Uterus (tissue), 4 donors: ENCODE data around the gene WDR44. TPM values are rescaled to one million over a fixed set of nuclear protein-coding genes. Genes with fewer than 3 reads are reported as not detected.

Source experiments
- DNase-seq, 2 donors: peaks; one replicate each; pipeline ENCODE4 v3.0.0-alpha.2; 2019 to 2020
- H3K27ac ChIP-seq, 2 donors: fragments of 200-600 bp; sonication (generic); 1 replicate in 1 of 2; 2 replicates in 1 of 2; pipeline ENCODE4 v1.5.1; 2016 to 2018
- H3K27me3 ChIP-seq, 2 donors: fragments of 200-600 bp; sonication (generic); one replicate each; pipeline ENCODE4 v1.5.1; 2018 to 2019; ENCODE audit warnings: control low read depth in 1 of 2
- H3K36me3 ChIP-seq, 2 donors: fragments of 200-600 bp; sonication (generic); one replicate each; pipeline ENCODE4 v1.5.1; 2019; ENCODE audit warnings: control low read depth in 1 of 2
- H3K4me1 ChIP-seq, 2 donors: fragments of 200-600 bp; sonication (generic); one replicate each; pipeline ENCODE4 v1.5.1; 2018 to 2019; ENCODE audit warnings: control low read depth in 1 of 2
- H3K4me3 ChIP-seq, 2 donors: fragments of 200-600 bp; sonication (generic); 1 replicate in 1 of 2; 2 replicates in 1 of 2; pipeline ENCODE4 v1.5.1; 2018 to 2019; ENCODE audit warnings: mild to moderate bottlenecking in 1 of 2
- H3K9me3 ChIP-seq, 2 donors: fragments of 200-600 bp; sonication (generic); one replicate each; pipeline ENCODE4 v1.5.1; 2019; ENCODE audit warnings: control low read depth in 1 of 2
- CTCF ChIP-seq, 4 experiments: fragments of 200-600 bp in 2 of 4; fragments of 450-650 bp in 2 of 4; sonication (generic) in 2 of 4; IDR thresholded peaks; one replicate each; pipeline ENCODE4 v1.5.1; 2016 to 2019; ENCODE audit warnings: antibody characterized with exemption in 4 of 4, mild to moderate bottlenecking in 2 of 4, moderate library complexity in 1 of 4
- POLR2A ChIP-seq, 2 donors: fragments of 450-650 bp; IDR thresholded peaks; one replicate each; pipeline ENCODE4 v1.6.1; 2016; ENCODE audit warnings: antibody characterized with exemption in 2 of 2, mild to moderate bottlenecking in 1 of 2, moderate library complexity in 1 of 2
- intact Hi-C: fragments of 100-400 bp; cut with DNase I; formaldehyde crosslinking; loops from one replicate; pipeline ENCODE4 v1.15.1; 2023; ENCODE audit warnings: low total_unique reads
- total RNA-seq, 4 donors: library from RNA; depleted of rRNA in 3 of 4; stranded (reverse); fragments of >200 nt in 3 of 4; gene quantifications; one replicate each; pipeline versions ENCODE4 v1.1.0 to v1.2.4, GENCODE V29; 2014 to 2023
- donor health status: DM: yes; HTN: yes; CAD: no.

Gene WDR44
- total RNA-seq, 4 donors from 2014 or later = 11.5 to 26.4 (median 18.4) TPM

DNA sequence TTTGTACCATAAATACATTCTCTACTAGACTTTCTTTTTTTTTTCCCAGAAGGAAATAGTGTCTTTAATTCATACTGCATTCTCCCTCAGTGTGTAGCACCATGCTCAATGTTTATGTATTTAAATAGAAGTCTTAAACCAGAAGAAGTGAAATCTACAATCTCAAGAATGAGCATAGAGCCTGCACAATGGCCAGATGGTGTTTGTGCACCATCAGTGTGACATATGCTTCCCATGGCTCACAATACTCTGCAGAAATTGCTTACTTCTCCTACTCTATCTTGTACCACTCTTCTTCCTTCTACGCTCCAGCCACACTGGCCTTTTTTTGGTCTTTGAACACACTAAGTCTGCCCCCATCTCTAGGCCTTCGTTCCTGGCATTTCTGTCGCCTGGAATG, 147.1 kb downstream of the WDR44 start:
- H3K9me3 ChIP-seq = no peaks in the 10 kb centered on the region
- intact Hi-C loops = no loop called here
- DNase-seq = no peak

GRCh38 chrX:118493653-118494297, 147.9 kb downstream of the WDR44 start:
- Histone ChIP-seq H3K4me3 (no peak overlapping the region), H3K27ac (peak overlapping the region in 1 of 2 donors; percentile 79)
- no peak for DNase-seq

More for the DNA sequence above, 147.1 kb downstream of the WDR44 start:
- H3K4me1 ChIP-seq = no peaks in the 10 kb centered on the region
- H3K27me3 ChIP-seq = no peaks in the 10 kb centered on the region
- TF ChIP-seq POLR2A (IDR thresholded peaks at IDR 0.05) (no peak), CTCF (IDR thresholded peaks at IDR 0.05) (no peak)
- H3K4me3 ChIP-seq = no peak overlapping the region
- H3K27ac ChIP-seq = no peak overlapping the region
- no peaks in the 10 kb centered on the region for H3K36me3 ChIP-seq

GRCh38 chrX:118495061-118495921, 149.4 kb downstream of the WDR44 start, which contains the start of gene DOCK11:
Gene DOCK11 (plus strand): TSS chrX:118495815. CDS start chrX:118495972, 157 bp downstream.
- DNase-seq = peak; percentile 80 to 82
- Histone ChIP-seq H3K36me3 (no peaks in the 10 kb centered on the region), H3K9me3 (no peaks in the 10 kb centered on the region), H3K4me3 (peak within 1 kb of the TSS; percentile 42 to 75), H3K4me1 (no peaks in the 10 kb centered on the region), H3K27me3 (no peaks in the 10 kb centered on the region), H3K27ac (peak within 1 kb of the TSS; percentile 79 to 87)
- TF ChIP-seq CTCF (IDR thresholded peaks at IDR 0.05) (no peak), POLR2A (IDR thresholded peaks at IDR 0.05) (peak; percentile 48 to 58)
- intact Hi-C loops = no loop called here

More at GRCh38 chrX:118493653-118494297, 147.9 kb downstream of the WDR44 start:
- Histone ChIP-seq H3K9me3 (no peaks in the 10 kb centered on the region), H3K36me3 (no peaks in the 10 kb centered on the region), H3K4me1 (no peaks in the 10 kb centered on the region), H3K27me3 (no peaks in the 10 kb centered on the region)
- no peak for TF ChIP-seq CTCF (IDR thresholded peaks at IDR 0.05)
- TF ChIP-seq POLR2A (IDR thresholded peaks at IDR 0.05) = no peak
- intact Hi-C loops = no loop called here

DNA sequence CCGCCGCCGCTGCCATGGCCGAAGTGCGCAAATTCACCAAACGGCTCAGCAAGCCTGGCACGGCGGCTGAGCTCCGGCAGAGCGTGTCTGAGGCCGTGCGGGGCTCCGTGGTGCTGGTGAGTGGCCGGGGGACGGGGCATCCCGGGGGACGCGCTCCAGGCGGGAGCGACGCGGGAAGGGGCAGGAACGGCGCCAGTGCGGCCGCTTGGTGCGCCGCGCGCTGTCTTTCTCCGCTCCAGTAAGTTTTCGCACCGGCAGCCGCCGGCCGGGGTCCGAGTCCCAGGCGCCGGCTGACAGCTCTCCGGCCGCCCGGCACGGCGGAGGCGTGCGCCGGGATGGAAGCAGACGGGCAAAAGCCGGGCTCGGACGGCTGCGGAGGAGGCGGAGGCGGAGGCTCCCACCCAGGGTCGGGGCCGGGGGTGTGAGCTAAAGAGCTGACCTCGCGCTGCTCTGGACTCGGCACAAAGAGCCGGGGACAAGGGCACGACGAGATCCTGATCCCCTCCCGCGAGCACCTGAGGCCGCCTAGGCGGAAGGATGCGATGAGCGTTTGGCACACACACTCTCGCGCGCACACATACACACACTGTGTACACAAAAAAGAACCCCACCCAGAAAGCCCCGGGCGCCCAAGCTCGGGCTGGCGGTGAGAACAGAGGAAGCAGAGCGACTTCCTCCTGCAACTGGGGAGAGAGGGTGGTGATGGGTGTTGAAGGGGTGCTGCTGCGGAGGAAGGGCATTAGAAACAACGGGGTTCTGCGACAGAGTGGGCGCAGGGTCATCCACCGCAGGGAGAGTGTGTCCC, 150.3 kb downstream of the WDR44 start:
- TF ChIP-seq POLR2A (IDR thresholded peaks at IDR 0.05) (no peak), CTCF (IDR thresholded peaks at IDR 0.05) (no peak)
- Histone ChIP-seq H3K4me3 (peak overlapping the region; percentile 42 to 75), H3K27me3 (no peaks in the 10 kb centered on the region), H3K36me3 (no peaks in the 10 kb centered on the region), H3K27ac (peak overlapping the region; percentile 79 to 87), H3K9me3 (no peaks in the 10 kb centered on the region), H3K4me1 (no peaks in the 10 kb centered on the region)
- peak; percentile 29 to 34 for DNase-seq
- intact Hi-C loops = no loop called here
